ENCODE results near the gene ZFP91. TPM values are rescaled to one million over a fixed set of nuclear protein-coding genes. Genes with fewer than 3 reads are reported as not detected.
A peak's percentile ranks its signal among the peaks of the same experiment; 100 is the strongest.

The ZFP91 gene
- total and polyA plus RNA-seq, 2 of the 4 experiments (the other 2 are of a cell fraction): 20.7 to 25.3 TPM

- H2BK120ac ChIP-seq (ENCODE audit: low read depth, low read length): peak overlapping the region; percentile 94
- TF ChIP-seq POLR2A (IDR thresholded peaks at IDR 0.05; ENCODE audit: low read depth, low read length) (no peak), RFX5 (IDR thresholded peaks at IDR 0.05; ENCODE audit: low read depth, low read length) (no peak), NFE2L2 (IDR thresholded peaks at IDR 0.05; ENCODE audit: low read depth, low read length) (no peak), MAFK (IDR thresholded peaks at IDR 0.05; ENCODE audit: low read depth, low read length) (no peak), SMC3 (IDR thresholded peaks at IDR 0.05; ENCODE audit: low read depth, low read length) (no peak), RCOR1 (IDR thresholded peaks at IDR 0.05; ENCODE audit: insufficient replicate concordance, low read length) (no peak), CHD1 (IDR thresholded peaks at IDR 0.05; ENCODE audit: low read depth, low read length) (no peak), FOS (IDR thresholded peaks at IDR 0.05; ENCODE audit: low read depth, low read length) (no peak), ELK1 (IDR thresholded peaks at IDR 0.05; ENCODE audit: borderline replicate concordance, low read depth, low read length) (no peak), MXI1 (IDR thresholded peaks at IDR 0.05; ENCODE audit: borderline replicate concordance, low read depth, low read length) (no peak), USF2 (IDR thresholded peaks at IDR 0.05; ENCODE audit: low read depth, low read length) (no peak), MAZ (IDR thresholded peaks at IDR 0.05; ENCODE audit: borderline replicate concordance, low read depth, low read length) (no peak), RAD21 (IDR thresholded peaks at IDR 0.05; ENCODE audit: low read length) (no peak), CEBPB (IDR thresholded peaks at IDR 0.05; ENCODE audit: low read depth, low read length) (no peak)
- TF ChIP-seq, protein P1, sequence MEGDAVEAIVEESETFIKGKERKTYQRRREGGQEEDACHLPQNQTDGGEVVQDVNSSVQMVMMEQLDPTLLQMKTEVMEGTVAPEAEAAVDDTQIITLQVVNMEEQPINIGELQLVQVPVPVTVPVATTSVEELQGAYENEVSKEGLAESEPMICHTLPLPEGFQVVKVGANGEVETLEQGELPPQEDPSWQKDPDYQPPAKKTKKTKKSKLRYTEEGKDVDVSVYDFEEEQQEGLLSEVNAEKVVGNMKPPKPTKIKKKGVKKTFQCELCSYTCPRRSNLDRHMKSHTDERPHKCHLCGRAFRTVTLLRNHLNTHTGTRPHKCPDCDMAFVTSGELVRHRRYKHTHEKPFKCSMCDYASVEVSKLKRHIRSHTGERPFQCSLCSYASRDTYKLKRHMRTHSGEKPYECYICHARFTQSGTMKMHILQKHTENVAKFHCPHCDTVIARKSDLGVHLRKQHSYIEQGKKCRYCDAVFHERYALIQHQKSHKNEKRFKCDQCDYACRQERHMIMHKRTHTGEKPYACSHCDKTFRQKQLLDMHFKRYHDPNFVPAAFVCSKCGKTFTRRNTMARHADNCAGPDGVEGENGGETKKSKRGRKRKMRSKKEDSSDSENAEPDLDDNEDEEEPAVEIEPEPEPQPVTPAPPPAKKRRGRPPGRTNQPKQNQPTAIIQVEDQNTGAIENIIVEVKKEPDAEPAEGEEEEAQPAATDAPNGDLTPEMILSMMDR (conservative IDR thresholded peaks at IDR 0.05; ENCODE audit: low read depth, low read length): no peak
- H3K9me1 ChIP-seq (ENCODE audit: insufficient read depth, low read length): peaks cover 5% of the 10 kb centered on the region
- H4K8ac ChIP-seq (ENCODE audit: low read depth in 2 of 2, low read length in 2 of 2): peak overlapping the region; percentile 80 to 93; a peak in 3 of 4 replicates
- no peak overlapping the region for H2AK9ac ChIP-seq (replicated peaks; ENCODE audit: low read depth, low read length, poor library complexity)
- peak overlapping the region; percentile 2; the same call in 1 of the 2 replicates for H4K91ac ChIP-seq (ENCODE audit: insufficient read depth, low read depth, low read length)
- H2BK15ac ChIP-seq (ENCODE audit: low read depth, low read length): peak overlapping the region; percentile 98; the same call in 2 of the 3 replicates
- peaks cover 8 to 31% of the 10 kb centered on the region in 2 experiments; a peak in 3 of 4 replicates for H3K79me1 ChIP-seq (ENCODE audit: low read depth in 1 of 2, low read length in 2 of 2)
- no peaks in the 10 kb centered on the region for H3K27me3 ChIP-seq (ENCODE audit: control insufficient read depth, insufficient read depth, low read length)
- peak overlapping the region; percentile 48; the same call in 1 of the 2 replicates for H3K4me2 ChIP-seq (ENCODE audit: low read depth, low read length)
- dilution Hi-C loops (cut with HindIII; ENCODE audit: low sequenced_read_pairs, unreplicated experiment) (no loop called here), in situ Hi-C loops (cut with MboI; ENCODE audit: low sequenced_read_pairs) (loop anchor here (5.0 to 25.0 kb wide), 4 partner anchors 52 to 987 kb away; no protein-coding TSS in a partner anchor), intact Hi-C loops (cut with micrococcal nuclease) (loop anchor here (5.0 to 10.0 kb wide), 3 partner anchors 327 to 980 kb away; partner anchors contain the start of gene FAM111A)
- no peak overlapping the region; the same call in 1 of the 2 replicates for H3K18ac ChIP-seq (ENCODE audit: low read depth, low read length)
- H2AFZ ChIP-seq (replicated peaks; ENCODE audit: low read length, poor library complexity): no peak overlapping the region
- peaks cover 15% of the 10 kb centered on the region for H3K4me1 ChIP-seq (ENCODE audit: control insufficient read depth, insufficient read depth, low read length)
- no peak overlapping the region for H3K9ac ChIP-seq (ENCODE audit: low read depth, low read length)
- peak overlapping the region; percentile 69 for H3K14ac ChIP-seq (replicated peaks; ENCODE audit: low read depth, low read length)
- ATAC-seq (ENCODE audit: low read depth) (no peak), DNase-seq (peak; percentile 61)
- peak overlapping the region; percentile 64; the same call in 1 of the 2 replicates for H3K27ac ChIP-seq (ENCODE audit: insufficient read depth, low read length)
- H2AK5ac ChIP-seq (ENCODE audit: low read depth, low read length): no peak overlapping the region
- no peak overlapping the region; the same call in 1 of the 2 replicates for H4K5ac ChIP-seq (ENCODE audit: low read depth, low read length)
- no peaks in the 10 kb centered on the region for H3K9me3 ChIP-seq (ENCODE audit: control insufficient read depth, insufficient read depth, low read length)
- no peak overlapping the region for H3K56ac ChIP-seq (ENCODE audit: extremely low read depth, insufficient read depth, low read length)
- BruUV-seq (replicated peaks): no TSS peak
- H3K23ac ChIP-seq (ENCODE audit: low read depth, low read length): peak overlapping the region; percentile 74; the same call in 1 of the 2 replicates
- peak overlapping the region; percentile 94 for H2BK5ac ChIP-seq (ENCODE audit: low read depth, low read length, poor library complexity, severe bottlenecking)
- peak overlapping the region; percentile 91; the same call in 1 of the 2 replicates for H3K4ac ChIP-seq (ENCODE audit: low read depth, low read length)
- H4K20me1 ChIP-seq (ENCODE audit: insufficient read depth, low read length): peaks cover 4% of the 10 kb centered on the region
- ChIA-PET CTCF (no interaction called here), POLR2A (ENCODE audit: unreplicated experiment) (no interaction called here)
- H2BK20ac ChIP-seq (ENCODE audit: low read depth, low read length): peak overlapping the region; percentile 67; the same call in 1 of the 2 replicates
- no peaks in the 10 kb centered on the region for H3K36me3 ChIP-seq (ENCODE audit: control insufficient read depth, insufficient read depth, low read length)
- no peak overlapping the region for H3K4me3 ChIP-seq (ENCODE audit: insufficient read depth, low read depth, low read length)
Observed at GRCh38 chr11:58574881-58575280, 4.0 kb upstream of the ZFP91 start.
